M059J (cell line): ENCODE measurements around the gene DOCK2. TPM values are rescaled to one million over a fixed set of nuclear protein-coding genes. Genes with fewer than 3 reads are reported as not detected.
"Not testable (repeated sequence)": the region's sequence is repeated elsewhere in the genome, so short reads cannot be mapped to it uniquely, and the experiment has no call there.

Source experiments
- DNase-seq: peaks from one replicate; pipeline ENCODE4 v3.0.0-alpha.2; 2012; ENCODE audit warnings: low read depth
- total RNA-seq: library from RNA; depleted of rRNA; stranded (reverse); fragments of >200 nt; shearing (Covaris generic); gene quantifications from 2 replicates; pipeline ENCODE4 v1.2.3, GENCODE V29; 2014

DOCK2 gene
- total RNA-seq, 1 experiment from 2014 or later: 45.9 TPM

DNA sequence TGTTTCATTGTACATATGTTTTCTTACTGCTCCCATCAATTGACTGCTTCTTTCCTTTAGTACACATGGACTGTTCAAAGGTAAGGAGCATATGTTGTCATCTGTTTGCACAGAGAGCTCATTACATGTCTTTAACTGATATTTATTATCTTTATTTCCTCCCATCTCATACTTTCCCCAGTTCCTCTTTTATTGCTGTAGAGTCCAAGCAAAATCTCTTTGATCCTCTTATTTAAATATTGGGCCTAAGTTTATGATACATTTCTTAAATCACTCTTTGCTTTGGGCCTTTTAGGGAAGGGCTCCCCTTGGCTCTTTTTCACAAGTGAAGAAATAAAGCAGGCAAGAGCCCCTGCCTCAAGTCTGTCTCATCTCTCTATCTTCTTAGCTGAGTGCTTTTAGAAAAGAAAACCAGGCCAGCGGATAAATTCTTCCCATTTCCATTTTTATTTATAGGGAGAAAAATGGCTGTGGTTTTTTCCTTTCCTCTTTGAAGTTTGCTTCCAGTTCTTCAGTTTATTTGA lies 152.4 kb downstream of the DOCK2 start:
- no peak for DNase-seq

- DNase-seq: peak; percentile 73
These were observed 154.2 kb downstream of the DOCK2 start for GRCh38 chr5:169791251-169791650.

DNA sequence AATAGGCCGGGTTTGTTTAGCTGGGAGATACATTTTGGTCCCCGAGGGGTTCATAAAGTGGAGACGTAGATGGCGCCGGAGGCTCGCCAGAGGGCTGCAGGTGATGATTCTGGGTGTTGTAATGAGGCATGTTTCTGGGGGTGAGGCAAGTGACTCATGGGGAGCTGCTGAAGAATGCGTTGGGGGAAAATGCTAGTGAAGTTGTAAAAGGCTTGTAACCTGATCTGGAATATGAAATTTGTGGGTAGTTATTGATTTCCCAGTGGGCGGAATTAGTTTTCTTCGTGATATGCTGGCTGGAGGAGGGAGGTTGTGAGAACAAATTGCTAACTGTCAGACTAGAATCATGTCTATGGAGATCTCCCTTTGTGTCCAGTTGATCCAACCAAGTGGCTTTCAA lies 158.3 kb downstream of the DOCK2 start:
- DNase-seq: peak; percentile 42

- DNase-seq: peak; percentile 88
These were observed 159.7 kb downstream of the DOCK2 start for GRCh38 chr5:169796731-169797130.

DNA sequence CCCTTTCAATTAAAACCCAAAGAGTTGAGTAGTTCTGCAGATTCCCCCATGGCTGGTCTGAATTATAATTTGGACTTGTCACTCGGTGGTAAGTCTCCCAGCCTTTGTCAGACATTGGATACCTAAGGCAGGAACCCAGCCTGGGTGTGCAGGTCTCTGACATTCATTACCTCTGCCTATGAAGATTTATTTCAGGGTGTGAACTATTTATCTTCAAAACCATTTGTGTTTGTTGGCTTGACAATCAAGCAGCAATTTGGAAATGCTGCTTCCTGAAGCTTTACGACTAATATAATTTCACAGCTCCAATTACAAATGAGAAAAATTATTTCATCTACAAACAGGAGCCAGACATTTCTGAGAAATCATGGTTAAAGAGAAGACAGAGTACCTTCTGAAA lies 160.5 kb downstream of the DOCK2 start:
- DNase-seq: no peak

DNA sequence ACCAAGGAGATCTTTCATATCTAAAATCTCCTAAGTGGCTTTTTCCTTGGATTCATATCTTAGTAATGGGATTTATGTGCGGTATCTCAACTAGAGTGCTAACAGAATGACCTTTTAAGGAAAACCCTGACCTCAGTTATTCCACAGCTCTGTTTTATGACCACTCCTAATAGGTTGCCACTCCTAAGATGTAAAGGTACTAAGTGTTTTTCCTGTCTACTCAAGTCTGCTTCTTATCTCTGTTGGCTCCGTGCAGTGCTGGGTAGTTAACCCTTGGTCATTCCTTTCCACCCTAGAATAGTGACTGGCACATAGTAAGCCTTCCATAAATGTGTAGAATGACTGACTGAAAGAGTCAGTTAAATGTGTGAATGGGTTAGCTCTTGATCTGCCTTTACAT lies 161.4 kb downstream of the DOCK2 start:
- DNase-seq: no peak

GRCh38 chr5:169798906-169799660 lies 162.0 kb downstream of the DOCK2 start:
- DNase-seq: no peak

DNA sequence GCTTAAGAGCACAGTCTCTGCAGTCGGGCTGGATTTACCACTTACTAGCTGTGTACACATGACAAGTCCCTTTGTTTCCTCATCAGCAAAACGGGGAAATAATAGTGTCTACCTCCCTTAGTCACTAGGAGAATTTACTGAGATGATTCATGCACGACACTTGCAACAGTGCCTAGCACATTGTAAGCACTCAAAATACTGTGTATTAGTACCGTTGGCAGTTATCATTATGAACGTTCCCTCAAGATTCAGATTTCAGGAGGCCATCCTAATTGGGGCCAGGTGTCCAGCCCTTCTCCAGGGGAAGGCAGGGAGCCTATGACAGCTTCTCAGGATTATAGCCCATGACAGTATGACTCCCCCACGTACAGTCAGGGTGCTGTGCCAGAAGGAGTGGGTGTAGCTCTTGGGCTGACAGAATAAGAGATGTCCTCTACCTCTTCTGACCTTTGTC lies 164.3 kb downstream of the DOCK2 start:
- DNase-seq: peak; percentile 53

DNA sequence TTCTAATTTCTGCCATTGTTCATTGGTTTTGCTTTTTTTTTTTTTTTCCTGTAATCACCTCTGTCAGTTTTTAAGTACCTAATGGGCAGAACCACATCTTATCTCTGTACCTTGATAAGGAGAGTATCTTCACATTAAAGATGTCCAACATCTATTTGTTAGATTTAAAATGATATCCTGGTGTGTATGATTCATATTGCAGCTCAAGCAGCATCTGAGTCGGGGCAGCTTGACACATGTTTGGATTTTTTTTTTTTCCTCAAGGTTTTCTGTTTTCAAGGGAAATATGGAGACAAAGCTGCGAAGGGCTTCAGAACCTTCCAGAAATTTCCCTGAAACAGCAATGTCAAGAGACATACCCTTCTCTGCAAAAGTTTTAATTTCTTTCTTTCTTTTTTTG lies 164.7 kb downstream of the DOCK2 start:
- no peak for DNase-seq

DNA sequence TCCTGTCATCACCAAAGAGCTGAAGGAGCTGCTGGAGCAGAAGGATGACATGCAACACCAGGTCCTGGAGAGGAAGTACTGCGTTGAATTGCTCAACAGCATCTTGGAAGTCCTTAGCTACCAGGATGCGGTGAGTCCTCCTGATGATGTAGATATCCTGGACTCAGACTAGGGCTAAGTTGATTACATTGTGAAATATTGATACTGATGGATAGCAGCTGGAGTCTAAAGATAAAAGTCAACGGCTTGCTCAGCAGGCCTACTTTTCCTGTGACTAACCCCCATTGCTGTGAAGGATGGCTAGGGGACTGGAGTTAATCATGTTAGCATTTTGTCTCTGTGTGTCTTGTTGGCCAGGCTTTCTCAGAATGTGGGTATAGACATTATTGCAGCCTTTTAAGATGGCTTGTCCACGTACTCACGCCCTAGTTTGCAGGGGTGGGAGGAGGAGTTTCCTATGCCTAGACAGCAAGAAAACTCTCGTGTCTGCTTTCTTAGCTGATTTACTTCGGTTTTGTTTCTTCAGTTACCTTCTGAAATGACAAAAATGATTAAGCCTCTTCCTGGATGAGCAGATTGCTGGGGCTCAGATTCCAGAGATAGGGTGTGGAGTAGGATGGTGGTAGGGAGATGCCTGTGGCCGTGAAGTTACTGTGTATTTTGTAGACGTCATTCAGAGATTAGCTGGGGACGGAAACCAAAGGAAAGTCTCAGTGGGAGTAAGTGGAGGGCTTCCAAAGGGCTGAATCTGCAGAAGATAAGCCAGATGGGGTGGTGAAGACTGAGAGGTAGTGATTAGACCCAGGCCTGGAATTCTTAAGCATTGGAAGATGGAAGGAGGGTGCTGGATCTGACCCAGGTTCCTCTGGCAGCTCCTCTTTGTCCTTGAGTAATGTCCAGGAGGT lies 166.3 kb downstream of the DOCK2 start:
- DNase-seq: peak; percentile 44

DNA sequence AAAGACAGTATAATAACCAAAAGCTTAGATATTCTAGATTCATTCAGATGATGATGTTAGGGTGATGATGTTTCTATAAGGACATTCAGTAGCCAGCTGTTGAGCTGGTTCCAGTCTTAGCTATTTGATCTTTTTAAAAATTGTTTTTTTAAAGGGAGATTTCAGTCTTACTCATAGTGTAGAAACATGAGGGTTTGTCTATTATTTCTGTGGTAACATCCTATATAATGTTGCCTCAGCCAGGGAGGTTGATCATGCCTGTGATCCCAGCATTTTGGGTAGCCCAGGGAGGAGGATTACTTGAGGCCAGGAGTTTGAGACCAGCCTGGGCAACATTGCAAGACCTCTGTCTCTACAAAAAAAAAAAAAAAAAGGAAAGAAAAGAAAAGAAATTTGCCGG lies 167.8 kb downstream of the DOCK2 start:
- DNase-seq: no peak

- DNase-seq: no peak
These were observed 168.5 kb downstream of the DOCK2 start for GRCh38 chr5:169805527-169805934.

- no peak for DNase-seq
These were observed 169.0 kb downstream of the DOCK2 start for GRCh38 chr5:169805937-169806700.

GRCh38 chr5:169808118-169808581 lies 171.1 kb downstream of the DOCK2 start:
- peak; percentile 12 for DNase-seq

DNA sequence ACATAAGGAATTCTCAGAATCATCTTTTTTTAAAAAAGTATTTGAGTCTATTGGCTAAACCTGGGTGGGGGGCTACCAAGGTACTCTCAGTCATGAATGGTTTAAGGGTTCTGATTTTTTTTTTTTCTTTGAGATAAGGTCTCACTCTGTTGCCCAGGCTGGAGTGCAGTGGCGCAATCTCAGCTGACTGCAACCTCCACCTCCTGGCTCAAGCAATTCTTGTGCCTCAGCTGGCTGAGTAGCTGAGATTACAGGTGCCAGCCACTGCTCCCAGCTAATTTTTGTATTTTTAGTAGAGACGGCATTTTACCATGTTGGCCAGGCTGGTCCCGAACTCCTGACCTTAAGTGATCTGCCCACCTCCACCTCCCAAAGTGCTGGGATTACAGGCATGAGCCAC lies 171.8 kb downstream of the DOCK2 start:
- DNase-seq: not testable (repeated sequence)

GRCh38 chr5:169809281-169809680 lies 172.2 kb downstream of the DOCK2 start:
- DNase-seq: no peak

- DNase-seq: no peak
These were observed 173.4 kb downstream of the DOCK2 start for GRCh38 chr5:169810524-169810923.

- no peak for DNase-seq
These were observed 173.9 kb downstream of the DOCK2 start for GRCh38 chr5:169811023-169811422.

DNA sequence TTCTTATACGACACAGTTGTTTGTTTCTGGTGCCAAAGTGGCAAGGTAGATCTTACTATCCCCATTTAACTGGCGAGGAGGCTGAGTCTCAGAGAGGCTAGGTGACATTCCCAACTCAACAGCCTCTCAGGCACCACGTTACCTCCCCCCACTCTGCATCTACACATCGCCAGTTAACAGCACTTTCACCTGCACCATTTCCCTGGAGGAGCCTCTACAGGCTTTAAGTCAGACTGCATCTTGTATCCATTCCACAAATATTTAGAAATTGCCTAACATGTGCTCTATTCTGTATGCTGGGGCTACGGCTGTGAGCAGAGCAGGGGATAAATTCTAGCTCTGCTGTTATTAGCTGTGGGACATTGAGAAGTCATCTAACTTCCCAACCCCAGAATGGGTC lies 174.6 kb downstream of the DOCK2 start:
- no peak for DNase-seq

GRCh38 chr5:169812786-169813185 lies 175.7 kb downstream of the DOCK2 start:
- DNase-seq: no peak

GRCh38 chr5:169814045-169814444 lies 177.0 kb downstream of the DOCK2 start:
- DNase-seq: no peak

DNA sequence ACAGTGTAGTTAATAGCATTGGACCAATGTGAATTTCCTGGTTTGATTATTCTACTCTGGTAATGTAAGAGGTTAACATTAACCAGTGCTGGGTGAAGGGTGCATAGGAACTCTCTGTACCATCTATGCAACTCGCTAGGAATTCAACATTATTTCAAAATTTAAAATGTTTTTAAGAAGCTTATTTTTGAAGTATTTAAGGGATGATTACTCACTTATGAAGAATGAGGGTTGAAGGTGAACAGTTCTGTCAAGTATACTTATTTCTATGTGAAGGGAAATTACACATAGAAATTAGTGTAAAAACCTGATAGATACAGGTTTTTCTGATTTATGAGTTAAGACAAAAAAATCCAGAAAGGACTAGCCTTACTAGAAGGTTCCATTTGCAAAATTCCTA lies 177.4 kb downstream of the DOCK2 start:
- DNase-seq: no peak
